Fibroblast of villous mesenchyme (primary cell): Measurements from ENCODE around the gene MDH2. TPM values are rescaled to one million over a fixed set of nuclear protein-coding genes. Genes with fewer than 3 reads are reported as not detected.
"Not testable (repeated sequence)": the region's sequence is repeated elsewhere in the genome, so short reads cannot be mapped to it uniquely, and the experiment has no call there.

Experiments
- DNase-seq: peaks from one replicate; pipeline ENCODE4 v3.0.0-alpha.2; 2010; ENCODE audit warnings: low read depth
- H3K4me3 ChIP-seq: 2 replicates; pipeline ENCODE4 v1.5.1; 2011; ENCODE audit warnings: low read depth, mild to moderate bottlenecking, low read length
- CTCF ChIP-seq: IDR thresholded peaks from 2 replicates; pipeline ENCODE4 v1.5.1; 2012; ENCODE audit warnings: low read depth, mild to moderate bottlenecking, low read length; ENCODE audit not compliant: insufficient read depth
- total RNA-seq: library from RNA; depleted of rRNA; stranded (reverse); fragments of >200 nt; gene quantifications from 2 replicates; pipeline ENCODE4 v1.2.3, GENCODE V29; 2012

MDH2 gene
- total RNA-seq, 1 donor, result 35.8 TPM

- no peak for TF ChIP-seq CTCF
Observed at GRCh38 chr7:76080204-76080603, 32.3 kb downstream of the MDH2 start.

GRCh38 chr7:76084115-76084514, 36.2 kb downstream of the MDH2 start:
- H3K4me3 ChIP-seq, DNase-seq: not testable (repeated sequence)

More at GRCh38 chr7:76080204-76080603, 32.3 kb downstream of the MDH2 start:
- no peak for DNase-seq
- no peak overlapping the region for H3K4me3 ChIP-seq

- no peak for DNase-seq
- TF ChIP-seq CTCF, result no peak
- no peak overlapping the region for H3K4me3 ChIP-seq
Observed at GRCh38 chr7:76086070-76086469, 38.2 kb downstream of the MDH2 start.

GRCh38 chr7:76087362-76087791, 39.5 kb downstream of the MDH2 start:
- H3K4me3 ChIP-seq, result not testable (repeated sequence)
- DNase-seq, result peak; percentile 90

- DNase-seq, result no peak
- TF ChIP-seq CTCF, result no peak
- no peak overlapping the region for H3K4me3 ChIP-seq
Observed at GRCh38 chr7:76089865-76090475, 42.1 kb downstream of the MDH2 start.

GRCh38 chr7:76091506-76091905, 43.6 kb downstream of the MDH2 start:
- DNase-seq, result no peak
- H3K4me3 ChIP-seq, result no peak overlapping the region
- no peak for TF ChIP-seq CTCF

- not testable (repeated sequence) for DNase-seq, H3K4me3 ChIP-seq
Observed at GRCh38 chr7:76093531-76093930, 45.6 kb downstream of the MDH2 start.

- not testable (repeated sequence) for DNase-seq, H3K4me3 ChIP-seq
Observed at GRCh38 chr7:76094326-76094725, 46.4 kb downstream of the MDH2 start.

- no peak for TF ChIP-seq CTCF
Observed at GRCh38 chr7:76095908-76096307, 48.0 kb downstream of the MDH2 start.

GRCh38 chr7:76101693-76102437, 54.0 kb downstream of the MDH2 start:
- not testable (repeated sequence) for DNase-seq

More at GRCh38 chr7:76095908-76096307, 48.0 kb downstream of the MDH2 start:
- DNase-seq, result no peak
- no peak overlapping the region for H3K4me3 ChIP-seq

GRCh38 chr7:76103788-76104187, 55.9 kb downstream of the MDH2 start:
- not testable (repeated sequence) for DNase-seq, H3K4me3 ChIP-seq

More at GRCh38 chr7:76101693-76102437, 54.0 kb downstream of the MDH2 start:
- not testable (repeated sequence) for H3K4me3 ChIP-seq

GRCh38 chr7:76106130-76106529, 58.2 kb downstream of the MDH2 start:
- not testable (repeated sequence) for DNase-seq, H3K4me3 ChIP-seq
